MM.1S (cell line): ENCODE results near the gene SLC38A10.

Experiments
- CTCF ChIP-seq: fragments of 300-600 bp; sonication (generic); IDR thresholded peaks from 2 replicates; pipeline ENCODE4 v1.5.1; 2016; ENCODE audit warnings: antibody characterized with exemption, low read length, mixed read lengths
- EZH2 ChIP-seq: fragments of 300-600 bp; sonication (generic); optimal IDR thresholded peaks from 2 replicates; pipeline ENCODE3; 2017; ENCODE audit warnings: low read depth, mild to moderate bottlenecking, antibody characterized with exemption, low read length, mixed read lengths
- EZH2phosphoT487 ChIP-seq: fragments of 300-600 bp; sonication (generic); IDR thresholded peaks from 2 replicates; pipeline ENCODE4 v1.6.1; 2018; ENCODE audit warnings: antibody characterized with exemption, low read length

GRCh38 chr17:81237591-81238489 lies 57.3 kb downstream of the SLC38A10 start:
- TF ChIP-seq CTCF = no peak
- no peak for TF ChIP-seq EZH2
- TF ChIP-seq EZH2phosphoT487 = no peak
